Stimulated activated memory B cell treated with anti-CD40 and anti-IgM and Interleukin-4, amounts not matched to agents 10 μg/mL and 1 μg/mL and 100 μg/mL, for 72 hours (primary cell): ENCODE measurements around the gene TRMT1.

ENCODE experiments used
- ATAC-seq: fragments of 150-1000 bp; cut with Tn5 transposase; 2 replicates; pipeline ENCODE4 v1.10.0; 2021
- H3K27ac Mint-ChIP-seq: one replicate; pipeline ENCODE4 v1.8.0; 2022; ENCODE audit warnings: mild to moderate bottlenecking, mixed read lengths
- H3K27me3 Mint-ChIP-seq: one replicate; pipeline ENCODE4 v1.8.0; 2022; ENCODE audit warnings: mixed read lengths
- H3K36me3 Mint-ChIP-seq: one replicate; pipeline ENCODE4 v1.8.0; 2022; ENCODE audit warnings: mixed read lengths
- H3K4me1 Mint-ChIP-seq: one replicate; pipeline ENCODE4 v1.8.0; 2022; ENCODE audit warnings: mixed read lengths
- H3K4me3 Mint-ChIP-seq: one replicate; pipeline ENCODE4 v1.8.0; 2022; ENCODE audit warnings: mild to moderate bottlenecking, moderate library complexity, mixed read lengths
- H3K9me3 Mint-ChIP-seq: one replicate; pipeline ENCODE4 v1.8.0; 2022; ENCODE audit warnings: mixed read lengths

Gene TRMT1

DNA sequence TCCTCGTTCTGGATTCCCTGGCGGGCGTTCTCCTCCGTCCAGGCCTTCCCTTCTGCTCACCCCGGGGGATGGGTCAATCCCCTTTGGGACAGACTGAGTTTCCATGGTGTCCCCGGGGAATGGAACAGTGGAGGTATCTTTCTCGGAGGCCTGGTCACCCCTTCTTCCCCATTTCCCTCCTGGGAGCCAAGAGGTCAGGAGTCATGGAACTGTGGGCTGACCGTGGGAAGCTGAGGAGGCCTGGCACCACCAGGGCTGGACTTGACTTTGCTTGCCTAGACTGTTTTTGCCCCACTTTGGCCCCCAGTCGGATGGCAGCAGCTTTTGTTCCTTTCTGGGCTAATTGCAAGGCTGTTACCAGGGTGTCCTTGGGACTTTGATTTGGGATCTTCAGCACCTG, 3.5 kb upstream of the TRMT1 start:
- Mint-ChIP-seq H3K9me3 (no peaks in the 10 kb centered on the region), H3K36me3 (peaks cover 10% of the 10 kb centered on the region), H3K4me3 (peak overlapping the region; percentile 83), H3K4me1 (peaks cover 74% of the 10 kb centered on the region), H3K27ac (peak overlapping the region; percentile 84), H3K27me3 (no peaks in the 10 kb centered on the region)
- no peak for ATAC-seq

DNA sequence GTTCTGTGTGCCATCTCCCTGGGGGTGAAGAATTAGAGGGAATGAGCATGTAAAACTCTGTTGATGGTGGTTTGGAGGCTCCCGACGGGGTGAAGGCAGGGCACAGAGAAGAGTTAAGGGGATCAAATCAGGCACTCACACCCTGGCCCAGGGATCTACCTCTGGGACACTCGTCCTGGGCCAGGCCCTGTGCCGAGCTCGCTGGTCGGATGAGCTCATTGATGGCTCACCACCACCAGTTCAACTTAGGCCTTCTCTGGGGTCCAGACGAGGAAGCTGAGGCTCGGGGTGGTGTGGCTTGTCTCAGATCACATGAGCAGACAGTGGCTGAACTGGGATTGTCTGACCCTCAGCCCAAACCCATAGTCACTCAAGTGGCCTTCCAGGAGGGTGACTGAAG, 3.1 kb upstream of the TRMT1 start:
- no peaks in the 10 kb centered on the region for H3K9me3 Mint-ChIP-seq
- H3K36me3 Mint-ChIP-seq, result peaks cover 10% of the 10 kb centered on the region
- ATAC-seq, result no peak
- no peaks in the 10 kb centered on the region for H3K27me3 Mint-ChIP-seq
- H3K27ac Mint-ChIP-seq, result peak overlapping the region; percentile 80
- H3K4me3 Mint-ChIP-seq, result peak overlapping the region; percentile 83
- H3K4me1 Mint-ChIP-seq, result peaks cover 74% of the 10 kb centered on the region

DNA sequence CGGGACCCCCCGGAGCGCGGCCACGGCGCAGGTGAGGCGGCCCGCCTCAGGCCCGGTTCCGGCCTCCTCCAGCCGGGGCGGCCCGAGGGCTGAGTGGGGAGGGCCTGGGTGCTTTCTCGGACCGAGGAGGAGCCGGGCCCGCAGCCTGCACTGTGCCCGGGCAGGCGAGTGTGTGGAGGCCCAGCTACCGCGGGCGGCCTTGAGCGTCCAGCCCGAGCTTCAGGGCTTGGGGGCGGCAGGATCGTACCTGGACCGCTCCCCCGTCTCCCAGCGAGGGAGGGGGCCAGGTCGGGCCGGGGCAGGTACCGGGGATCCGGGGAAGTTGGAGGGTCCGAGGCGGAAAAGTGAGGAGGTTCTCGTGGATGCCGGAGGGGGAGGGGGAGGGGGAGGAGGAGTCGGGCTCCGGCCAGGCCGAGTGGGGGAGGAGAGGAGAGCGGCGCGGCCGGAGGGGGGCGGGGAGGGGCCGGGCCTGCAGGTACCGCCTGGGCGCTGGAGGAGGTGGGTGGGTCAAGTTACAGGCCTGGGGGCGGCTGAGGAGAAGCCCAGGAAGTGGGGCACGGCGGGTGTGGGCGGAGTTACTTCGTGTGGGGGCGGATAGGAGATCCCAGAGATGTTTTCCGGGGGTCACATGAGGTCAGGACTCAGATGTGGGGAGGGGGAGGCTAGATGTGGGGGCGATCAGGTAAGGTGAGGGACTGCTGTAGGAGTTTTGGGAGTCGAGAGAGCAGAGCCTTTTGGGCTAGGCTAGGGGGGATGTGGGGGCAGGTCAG, 2.1 kb upstream of the TRMT1 start:
- peak overlapping the region; percentile 83 for H3K4me3 Mint-ChIP-seq
- peak overlapping the region; percentile 80 for H3K27ac Mint-ChIP-seq
- peaks cover 6% of the 10 kb centered on the region for H3K36me3 Mint-ChIP-seq
- H3K9me3 Mint-ChIP-seq, result no peaks in the 10 kb centered on the region
- no peaks in the 10 kb centered on the region for H3K27me3 Mint-ChIP-seq
- peak; percentile 28 for ATAC-seq
- H3K4me1 Mint-ChIP-seq, result peaks cover 73% of the 10 kb centered on the region

DNA sequence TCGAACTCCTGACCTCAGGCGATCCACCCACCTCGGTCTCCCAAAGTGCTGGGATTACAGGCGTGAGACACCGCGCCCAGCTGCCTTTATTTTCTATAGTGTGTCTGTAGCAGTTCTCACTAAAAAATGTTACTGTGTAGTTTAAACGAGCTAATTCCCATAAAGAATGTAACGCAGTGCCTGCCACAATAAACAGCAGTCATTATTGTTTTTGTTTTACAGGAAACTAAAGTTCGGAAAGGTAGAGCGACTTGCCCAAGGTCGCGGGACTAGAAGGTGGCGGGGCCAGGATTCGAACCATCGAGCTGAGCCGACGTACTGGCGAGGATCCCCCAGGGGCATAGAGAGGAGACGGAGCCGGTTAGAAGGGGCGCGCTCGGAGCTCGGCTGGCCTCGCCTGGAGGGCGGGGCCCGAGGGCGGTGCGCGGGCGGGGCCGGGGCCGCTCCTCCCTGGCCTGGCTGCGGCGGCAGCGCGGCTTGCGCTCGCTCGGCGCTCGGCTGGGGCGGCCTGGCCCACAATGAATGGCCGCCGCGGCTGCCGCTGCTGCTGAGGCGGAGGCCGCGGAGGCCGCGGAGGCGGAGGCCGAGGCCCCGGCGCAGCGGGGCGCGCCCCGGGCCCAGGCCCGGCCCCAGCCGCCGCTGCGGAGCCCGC, 1.4 kb upstream of the TRMT1 start, which contains the start of gene NACC1:
NACC1 (plus strand) TSS at position 493 of the 652 bp plus-strand sequence. CDS start 16,944 bp downstream, outside the sequence.
- Mint-ChIP-seq H3K27ac (peak within 1 kb of the TSS; percentile 91), H3K27me3 (no peaks in the 10 kb centered on the region), H3K36me3 (peaks cover 6% of the 10 kb centered on the region), H3K4me3 (peak within 1 kb of the TSS; percentile 97), H3K4me1 (peaks cover 66% of the 10 kb centered on the region), H3K9me3 (no peaks in the 10 kb centered on the region)
- ATAC-seq, result peak; percentile 87

DNA sequence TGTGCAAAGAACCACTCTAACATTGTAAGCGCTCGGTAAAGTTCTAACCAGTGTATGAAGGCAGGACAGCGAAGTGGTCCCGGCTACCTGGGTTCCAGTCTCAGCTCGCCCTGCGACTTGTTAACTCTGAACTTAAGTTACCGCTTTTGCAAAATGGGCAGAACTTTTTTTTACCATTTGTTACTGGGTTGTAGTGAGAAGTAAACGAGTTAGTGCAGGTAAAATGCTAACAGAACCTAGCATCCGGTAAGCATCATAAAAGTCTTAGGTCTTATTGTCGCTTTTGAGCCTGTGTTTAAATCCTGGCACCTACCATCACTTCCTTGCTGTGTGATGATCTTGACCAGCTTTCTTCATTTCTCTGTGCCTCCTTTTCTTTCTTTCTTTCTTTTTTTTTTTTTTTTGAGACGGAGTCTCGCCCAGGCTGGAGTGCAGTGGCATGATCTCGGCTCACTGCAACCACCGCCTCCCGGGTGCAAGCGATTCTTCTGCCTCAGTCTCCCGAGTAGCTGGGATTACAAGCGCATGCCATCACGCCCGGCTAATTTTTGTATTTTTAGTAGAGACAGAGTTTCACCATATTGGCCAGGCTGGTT, 734 bp upstream of the TRMT1 start:
- peaks cover 60% of the 10 kb centered on the region for H3K4me1 Mint-ChIP-seq
- ATAC-seq, result peak; percentile 3

DNA sequence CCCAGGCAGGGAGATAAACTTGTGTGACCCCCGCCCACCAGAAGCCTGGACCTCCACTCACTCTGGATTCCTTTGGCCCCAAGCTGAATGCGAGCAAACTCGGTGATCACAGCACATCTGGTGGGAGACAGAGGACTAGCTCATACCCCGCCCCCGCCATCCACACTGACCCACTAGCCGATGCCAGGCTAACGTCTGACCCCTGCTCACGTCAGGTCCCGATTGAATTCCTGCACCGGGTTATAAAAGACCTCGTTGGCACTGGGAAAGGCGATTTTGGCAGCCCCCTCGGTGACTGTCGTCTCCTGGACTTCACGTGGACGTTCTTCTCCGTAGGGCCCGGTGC, 631 bp downstream of the TRMT1 start:
- ATAC-seq, result no peak

More for the DNA sequence above, 734 bp upstream of the TRMT1 start:
- Mint-ChIP-seq H3K27me3 (no peaks in the 10 kb centered on the region), H3K9me3 (no peaks in the 10 kb centered on the region), H3K4me3 (peak overlapping the region; percentile 97), H3K36me3 (peaks cover 11% of the 10 kb centered on the region), H3K27ac (peak overlapping the region; percentile 91)

DNA sequence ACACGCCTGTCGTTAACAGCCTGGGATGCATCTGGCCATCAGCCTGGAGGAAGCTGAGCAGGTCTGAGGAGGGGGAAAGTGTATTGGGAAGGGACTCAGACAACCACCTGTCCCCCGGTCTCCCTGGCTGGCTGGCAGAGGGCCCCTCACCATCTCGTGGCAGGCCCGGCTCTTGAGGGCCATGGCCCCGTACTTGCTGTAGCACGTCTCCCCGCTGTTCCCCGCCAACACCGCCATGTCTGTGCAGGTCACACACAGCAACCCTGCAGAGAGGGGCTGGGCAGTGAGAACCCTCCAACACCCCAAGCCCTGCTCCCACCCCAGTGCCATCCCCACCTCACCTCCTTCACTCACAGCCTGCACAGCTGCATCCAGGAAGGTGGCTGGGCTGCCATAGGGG, 4.0 kb downstream of the TRMT1 start:
- Mint-ChIP-seq H3K9me3 (no peaks in the 10 kb centered on the region), H3K27me3 (no peaks in the 10 kb centered on the region), H3K27ac (no peak overlapping the region), H3K4me3 (no peak overlapping the region), H3K4me1 (peaks cover 23% of the 10 kb centered on the region), H3K36me3 (peaks cover 28% of the 10 kb centered on the region)
- ATAC-seq, result no peak

More for the DNA sequence above, 631 bp downstream of the TRMT1 start:
- Mint-ChIP-seq H3K36me3 (peaks cover 11% of the 10 kb centered on the region), H3K27ac (peak overlapping the region; percentile 91), H3K4me1 (peaks cover 46% of the 10 kb centered on the region), H3K27me3 (no peaks in the 10 kb centered on the region), H3K4me3 (peak overlapping the region; percentile 97), H3K9me3 (no peaks in the 10 kb centered on the region)

DNA sequence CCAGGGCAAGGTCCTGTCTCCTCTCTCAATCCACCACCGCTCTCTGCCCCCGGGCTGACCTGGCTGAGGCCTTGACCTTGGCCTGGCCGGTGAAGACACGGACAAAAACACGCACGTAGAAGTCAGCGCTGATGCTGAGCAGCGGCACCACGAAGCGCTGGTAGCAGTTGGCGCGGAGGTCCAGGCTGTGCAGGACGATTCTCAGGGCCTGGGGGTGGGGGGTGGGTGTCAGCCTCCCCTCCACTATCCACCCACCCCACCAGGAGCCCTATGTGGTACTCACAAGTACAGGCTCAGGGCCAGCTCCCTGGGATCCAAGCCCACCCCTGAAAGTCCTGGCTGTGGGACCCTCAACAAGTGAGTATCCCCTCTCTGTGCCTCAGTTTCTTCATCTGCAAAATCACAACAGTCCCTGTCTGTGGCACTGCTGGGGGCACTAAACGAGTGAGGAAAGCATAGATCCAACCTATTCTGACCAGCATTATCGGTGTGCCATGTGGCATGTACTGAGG, 6.4 kb downstream of the TRMT1 start:
- ATAC-seq, result no peak
- peaks cover 22% of the 10 kb centered on the region for H3K4me1 Mint-ChIP-seq
- H3K9me3 Mint-ChIP-seq, result no peaks in the 10 kb centered on the region
- H3K27me3 Mint-ChIP-seq, result no peaks in the 10 kb centered on the region
- no peak overlapping the region for H3K4me3 Mint-ChIP-seq
- peak overlapping the region; percentile 60 for H3K27ac Mint-ChIP-seq
- H3K36me3 Mint-ChIP-seq, result peaks cover 26% of the 10 kb centered on the region

DNA sequence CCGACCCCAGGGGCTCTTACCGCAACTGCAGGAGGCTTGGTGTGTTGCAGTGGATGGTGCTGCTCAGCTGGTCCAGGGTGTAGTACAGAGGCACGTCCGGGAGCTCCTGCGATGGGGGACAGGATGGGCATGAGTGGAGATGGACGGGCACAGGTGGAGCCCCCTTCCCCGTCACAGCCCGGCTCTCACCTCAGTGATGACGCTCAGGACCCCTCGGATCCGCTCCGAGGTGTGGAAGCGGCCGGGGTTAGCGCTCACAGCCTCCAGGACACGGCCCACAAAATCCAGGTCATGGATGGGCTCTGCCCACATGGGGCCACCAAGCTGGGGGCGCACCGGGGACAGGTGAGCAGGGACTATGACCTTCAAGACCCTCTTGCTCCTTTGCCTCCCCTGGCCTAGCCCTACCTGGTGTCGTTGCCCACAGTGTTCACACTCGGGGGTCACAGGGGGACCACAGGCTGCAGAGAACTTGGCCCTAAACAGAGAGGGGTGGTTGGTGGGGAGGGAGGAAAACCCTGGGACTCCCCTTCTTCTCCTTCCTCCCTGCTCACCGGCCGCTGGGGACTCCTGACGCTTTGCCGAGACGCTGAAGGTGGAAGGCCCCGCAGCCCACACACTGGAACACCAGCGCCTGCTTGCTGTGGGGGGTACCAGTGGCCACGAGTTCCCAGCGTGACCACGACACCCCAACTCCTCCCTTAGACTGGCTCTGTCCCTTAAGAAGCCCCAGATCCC, 7.0 kb downstream of the TRMT1 start:
- no peaks in the 10 kb centered on the region for H3K9me3 Mint-ChIP-seq
- H3K27me3 Mint-ChIP-seq, result no peaks in the 10 kb centered on the region
- H3K4me3 Mint-ChIP-seq, result no peak overlapping the region
- H3K4me1 Mint-ChIP-seq, result peaks cover 27% of the 10 kb centered on the region
- ATAC-seq, result no peak
- H3K36me3 Mint-ChIP-seq, result peaks cover 26% of the 10 kb centered on the region
- H3K27ac Mint-ChIP-seq, result peak overlapping the region; percentile 60

DNA sequence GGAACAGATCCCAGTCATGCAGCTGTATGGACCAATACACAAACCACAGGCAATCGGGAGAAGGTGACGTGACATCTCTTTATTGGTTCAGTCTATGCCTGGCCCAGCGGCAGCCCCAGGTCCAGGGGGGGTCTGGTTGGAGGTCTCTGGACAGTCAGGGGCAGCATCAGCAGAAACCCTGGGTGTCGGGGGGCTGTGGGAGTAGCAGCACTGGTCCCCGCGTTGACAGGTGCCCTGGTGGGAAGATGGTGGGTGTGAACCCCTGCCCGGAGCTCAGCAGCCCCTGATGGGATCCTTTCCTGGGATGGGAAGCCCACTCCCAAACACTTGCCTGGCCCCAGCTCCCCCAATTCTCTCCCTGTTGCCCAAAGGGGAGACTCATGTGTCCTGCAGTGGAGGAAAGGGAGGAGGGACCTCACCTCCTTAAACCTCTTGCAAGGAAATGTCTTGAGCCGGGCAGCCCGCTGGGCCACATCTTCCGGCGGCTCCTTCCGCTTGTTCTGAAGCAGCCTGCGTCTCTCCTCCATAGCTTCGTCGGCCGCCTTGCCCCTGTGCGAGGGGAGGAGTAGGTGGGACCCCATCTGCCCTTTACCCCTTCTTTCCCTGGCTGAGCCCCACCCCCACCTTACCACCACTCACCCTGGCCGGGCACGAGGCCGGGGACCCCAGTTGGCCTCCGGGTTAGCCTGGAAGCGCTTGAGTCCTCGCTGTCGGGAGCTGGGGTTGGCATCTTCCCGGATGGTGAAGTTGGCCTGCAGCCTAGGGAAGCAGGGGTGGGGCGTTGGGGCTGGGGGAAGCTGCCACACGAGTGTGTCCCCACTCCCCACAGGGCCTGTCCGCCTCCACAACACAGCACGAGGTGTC, 11.5 kb downstream of the TRMT1 start:
- Mint-ChIP-seq H3K9me3 (no peaks in the 10 kb centered on the region), H3K4me1 (peaks cover 65% of the 10 kb centered on the region), H3K4me3 (peak overlapping the region; percentile 85), H3K27me3 (no peaks in the 10 kb centered on the region), H3K36me3 (peaks cover 20% of the 10 kb centered on the region), H3K27ac (peak overlapping the region; percentile 92)
- ATAC-seq, result no peak

DNA sequence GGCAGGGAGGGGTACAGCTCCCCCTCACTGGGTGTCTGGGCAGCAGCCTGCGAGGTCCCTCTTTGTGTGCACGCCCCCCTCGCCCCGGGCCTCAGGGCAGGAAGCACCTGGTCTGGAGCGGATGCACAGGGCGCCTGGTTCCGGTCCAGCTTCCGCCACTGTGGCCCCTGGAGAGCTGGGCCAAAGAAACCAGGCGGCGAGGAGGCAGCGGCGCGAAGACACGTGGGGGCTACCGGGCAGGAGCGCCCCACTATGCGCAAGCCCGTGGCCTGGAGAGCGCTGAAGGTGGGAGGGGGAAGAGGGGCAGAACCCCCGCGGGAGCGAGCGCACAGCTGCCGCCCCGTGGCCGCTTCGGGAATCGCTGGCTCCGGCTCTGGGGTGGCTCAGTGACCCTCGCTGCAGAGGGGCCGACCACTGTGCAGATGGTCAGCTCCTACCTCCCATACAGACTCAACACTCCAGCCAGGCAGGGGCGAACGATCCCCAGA, 12.1 kb downstream of the TRMT1 start:
- Mint-ChIP-seq H3K4me3 (peak overlapping the region; percentile 85), H3K27me3 (no peaks in the 10 kb centered on the region), H3K27ac (peak overlapping the region; percentile 92), H3K4me1 (peaks cover 72% of the 10 kb centered on the region), H3K36me3 (peaks cover 23% of the 10 kb centered on the region), H3K9me3 (no peaks in the 10 kb centered on the region)
- ATAC-seq, result peak; percentile 74

DNA sequence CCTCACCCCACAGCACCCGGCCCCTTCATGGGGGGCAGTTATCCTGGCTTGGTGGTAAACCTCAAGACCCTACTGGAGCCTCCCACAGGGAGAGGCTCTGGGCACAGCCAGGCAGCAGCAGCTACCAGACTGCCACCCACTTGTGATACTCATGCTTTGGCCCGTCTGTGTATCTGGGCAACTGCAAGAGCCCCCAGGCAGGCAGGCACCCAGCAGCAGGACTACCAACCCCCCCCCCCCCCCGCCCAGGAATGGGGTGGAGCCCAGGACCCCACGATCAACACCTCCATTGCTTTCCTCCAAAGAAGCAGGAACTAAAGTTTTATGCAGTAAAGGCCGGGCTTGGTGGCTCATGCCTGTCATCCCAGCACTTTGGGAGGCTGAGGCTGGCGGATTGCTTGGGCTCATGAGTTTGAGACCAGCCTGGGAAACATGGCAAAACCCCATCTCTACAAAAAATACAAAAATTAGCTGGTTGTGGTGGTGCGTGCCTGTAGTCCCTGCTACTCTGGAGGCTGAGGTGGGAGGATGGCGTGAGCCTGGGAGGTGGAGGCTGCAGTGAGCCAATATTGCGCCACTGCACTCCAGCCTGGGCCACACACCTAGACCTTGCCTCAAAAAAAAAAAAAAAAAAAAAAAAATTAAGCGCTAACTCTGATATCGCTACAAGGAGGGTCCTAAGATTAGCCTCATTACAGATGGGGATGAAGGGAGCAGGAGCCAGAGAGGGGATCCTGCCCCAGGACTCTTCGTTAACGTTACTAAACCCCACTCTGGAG, 12.8 kb downstream of the TRMT1 start:
- peak overlapping the region; percentile 92 for H3K27ac Mint-ChIP-seq
- H3K27me3 Mint-ChIP-seq, result no peaks in the 10 kb centered on the region
- H3K4me3 Mint-ChIP-seq, result peak overlapping the region; percentile 88
- peaks cover 78% of the 10 kb centered on the region for H3K4me1 Mint-ChIP-seq
- H3K36me3 Mint-ChIP-seq, result peaks cover 24% of the 10 kb centered on the region
- no peaks in the 10 kb centered on the region for H3K9me3 Mint-ChIP-seq
- no peak for ATAC-seq

DNA sequence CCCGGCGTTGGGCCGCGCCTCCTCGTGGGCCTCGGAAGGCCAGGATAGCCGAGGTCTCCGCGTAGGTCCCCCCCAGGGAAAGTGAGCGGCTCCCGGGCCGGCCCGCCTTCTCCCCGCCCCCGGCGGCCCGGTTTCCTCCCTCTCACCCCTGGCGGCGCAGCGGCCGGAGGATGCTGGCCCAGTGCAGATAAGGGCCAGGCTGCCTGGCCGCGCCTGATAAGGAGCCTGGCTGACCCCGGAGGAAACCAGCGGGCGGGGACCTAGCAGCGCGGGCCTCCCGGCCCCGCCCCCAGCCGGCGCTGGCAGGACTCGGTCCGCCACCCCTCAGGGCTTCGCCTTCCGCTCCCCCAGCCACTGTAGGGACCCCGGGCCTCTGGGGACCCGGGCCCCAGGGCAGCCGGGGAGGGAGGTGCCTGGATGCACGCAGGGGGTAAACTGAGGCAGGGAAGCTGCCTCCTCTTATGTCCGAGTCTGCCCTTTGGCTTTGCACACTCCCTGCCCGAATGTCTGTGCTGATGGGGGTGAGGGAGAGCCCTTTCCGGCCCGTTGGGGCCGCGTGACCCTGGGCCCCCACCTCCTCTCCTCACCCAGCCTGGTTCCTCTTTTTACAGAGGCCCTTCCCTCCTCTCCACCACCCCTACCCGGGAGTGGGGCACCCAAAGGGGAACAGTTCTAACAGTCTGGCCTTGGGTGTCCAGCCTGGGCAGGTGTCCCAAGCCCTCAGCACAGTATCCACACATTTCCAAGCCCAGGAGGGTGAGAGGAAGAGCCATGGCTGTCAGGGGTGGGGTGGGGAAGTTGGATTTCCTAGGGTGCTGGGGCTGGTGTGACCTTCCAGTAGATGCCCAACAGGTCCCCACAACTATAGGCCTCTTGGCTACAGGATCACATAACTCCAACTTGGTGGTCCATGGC, 13.6 kb downstream of the TRMT1 start, which contains the start of gene LYL1:
LYL1 (minus strand) TSS at position 193 of the 915 bp plus-strand sequence. CDS start 1,687 bp downstream, outside the sequence.
- H3K4me3 Mint-ChIP-seq, result peak within 1 kb of the TSS; percentile 88
- ATAC-seq, result peak; percentile 80
- peaks cover 24% of the 10 kb centered on the region for H3K36me3 Mint-ChIP-seq
- peaks cover 87% of the 10 kb centered on the region for H3K4me1 Mint-ChIP-seq
- no peaks in the 10 kb centered on the region for H3K9me3 Mint-ChIP-seq
- H3K27me3 Mint-ChIP-seq, result no peaks in the 10 kb centered on the region
- peak within 1 kb of the TSS; percentile 92 for H3K27ac Mint-ChIP-seq
